Naive B cell (primary cell): Measurements from ENCODE around the gene ROBO1. TPM values are rescaled to one million over a fixed set of nuclear protein-coding genes. Genes with fewer than 3 reads are reported as not detected.

Source experiments
- ATAC-seq, 2 donors: fragments of 150-1000 bp; cut with Tn5 transposase; 2 replicates each; pipeline ENCODE4 v1.10.0; 2021; ENCODE audit warnings: low read depth in 2 of 2, mild to moderate bottlenecking in 2 of 2, moderate library complexity in 2 of 2
- DNase-seq: peaks from one replicate; pipeline ENCODE4 v3.0.0; 2022
- H3K27ac Mint-ChIP-seq, 6 donors: one replicate each; pipeline ENCODE4 v1.8.0; 2020 to 2022; ENCODE audit warnings: mild to moderate bottlenecking in 6 of 6, mixed read lengths in 6 of 6, moderate library complexity in 5 of 6, inconsistent platforms in 2 of 6
- H3K27me3 Mint-ChIP-seq, 3 donors: one replicate each; pipeline ENCODE4 v1.8.0; 2021 to 2022; ENCODE audit warnings: mixed read lengths in 3 of 3, mild to moderate bottlenecking in 1 of 3
- H3K36me3 Mint-ChIP-seq, 2 donors: one replicate each; pipeline ENCODE4 v1.8.0; 2020 to 2022; ENCODE audit warnings: mixed read lengths in 2 of 2, inconsistent platforms in 1 of 2, mild to moderate bottlenecking in 1 of 2
- H3K4me1 Mint-ChIP-seq, 3 donors: one replicate each; pipeline ENCODE4 v1.8.0; 2020 to 2022; ENCODE audit warnings: mixed read lengths in 3 of 3, inconsistent platforms in 1 of 3, mild to moderate bottlenecking in 1 of 3, moderate library complexity in 1 of 3
- H3K4me3 Mint-ChIP-seq, 8 donors: one replicate each; pipeline ENCODE4 v1.8.0; 2020 to 2022; ENCODE audit warnings: mild to moderate bottlenecking in 8 of 8, mixed read lengths in 8 of 8, moderate library complexity in 8 of 8, inconsistent platforms in 2 of 8
- H3K9me3 Mint-ChIP-seq, 7 donors: one replicate each; pipeline ENCODE4 v1.8.0; 2020 to 2022; ENCODE audit warnings: mixed read lengths in 7 of 7, mild to moderate bottlenecking in 5 of 7, inconsistent platforms in 2 of 7, moderate library complexity in 1 of 7
- polyA plus RNA-seq, 6 donors: library from polyadenylated mRNA; unstranded; fragments of 300-500 nt; fragmentation: Illumina TruSeq; gene quantifications; one replicate each; pipeline ENCODE4 v1.2.3, GENCODE V29; 2021; ENCODE audit warnings: low read depth in 6 of 6

ROBO1 gene
- polyA plus RNA-seq, 6 donors from 2014 or later = 0.39 to 0.44 TPM; not detected in 4

DNA sequence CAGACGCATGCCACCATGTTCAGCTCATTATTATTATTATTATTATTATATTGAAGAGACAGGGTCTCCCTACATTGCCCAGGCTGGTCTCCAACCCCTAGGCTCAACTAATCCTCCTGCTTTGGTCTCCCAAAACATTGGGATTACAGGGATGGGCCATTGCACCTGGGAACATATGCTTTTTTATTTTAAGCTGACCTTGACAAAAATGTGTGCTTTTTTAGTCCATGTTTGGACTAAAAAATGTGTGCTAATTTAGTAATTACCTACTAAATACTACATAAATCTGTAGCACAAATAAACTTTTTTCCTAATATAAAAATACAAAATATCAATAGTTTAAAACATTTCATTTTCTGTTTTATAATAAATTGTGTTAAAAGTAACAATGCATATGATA lies 693.2 kb downstream of the ROBO1 start:
- no peak for DNase-seq
- H3K36me3 Mint-ChIP-seq = no peaks in the 10 kb centered on the region
- no peaks in the 10 kb centered on the region for H3K9me3 Mint-ChIP-seq
- H3K4me1 Mint-ChIP-seq = no peaks in the 10 kb centered on the region
- H3K27me3 Mint-ChIP-seq = no peaks in the 10 kb centered on the region
- H3K27ac Mint-ChIP-seq = no peak overlapping the region
- no peak for ATAC-seq
- no peak overlapping the region for H3K4me3 Mint-ChIP-seq

DNA sequence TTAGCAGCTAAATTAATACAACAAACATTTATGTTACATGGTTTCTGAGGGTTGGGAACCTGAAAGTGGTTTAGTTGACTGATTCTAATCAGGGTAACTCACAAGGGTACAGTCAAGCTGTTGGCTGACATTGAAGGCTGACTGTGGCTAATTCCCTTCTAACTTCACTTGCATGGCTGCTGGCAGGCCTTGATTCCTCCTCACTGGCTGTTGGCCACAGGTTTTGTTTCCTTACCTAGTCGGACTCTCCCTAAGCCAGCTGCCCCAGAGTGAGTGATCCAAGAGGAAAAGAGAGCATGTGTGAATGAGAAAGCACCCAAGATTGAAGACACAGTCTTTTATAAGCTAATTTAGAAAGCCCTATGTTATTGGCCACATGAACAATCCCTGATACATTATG lies 700.1 kb downstream of the ROBO1 start:
- no peak overlapping the region for H3K4me3 Mint-ChIP-seq
- H3K4me1 Mint-ChIP-seq = no peaks in the 10 kb centered on the region
- H3K9me3 Mint-ChIP-seq = peaks cover 0 to 8% (median 5%) of the 10 kb centered on the region in 7 donors
- no peaks in the 10 kb centered on the region for H3K27me3 Mint-ChIP-seq
- no peak overlapping the region for H3K27ac Mint-ChIP-seq
- no peaks in the 10 kb centered on the region for H3K36me3 Mint-ChIP-seq
- DNase-seq (no peak), ATAC-seq (no peak)

DNA sequence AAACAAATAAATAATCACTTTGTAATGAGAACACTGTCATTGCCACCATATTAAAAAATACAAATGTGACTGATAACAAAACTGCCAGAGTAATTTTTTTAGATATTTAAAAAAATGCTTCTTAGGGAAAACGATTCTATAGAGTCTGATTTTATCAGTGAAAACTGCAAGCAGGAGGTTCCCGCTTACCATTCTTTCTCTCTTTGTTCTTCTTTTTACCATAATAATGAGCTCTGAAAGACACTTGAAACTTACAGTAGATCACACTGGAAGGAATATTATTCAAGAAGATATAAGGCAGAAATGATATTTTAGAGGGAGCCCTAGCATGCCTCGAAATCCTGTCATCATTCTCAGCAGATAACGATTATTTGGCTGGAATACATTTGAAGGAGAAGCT lies 701.3 kb downstream of the ROBO1 start:
- DNase-seq (no peak), ATAC-seq (no peak)
- H3K36me3 Mint-ChIP-seq = no peaks in the 10 kb centered on the region
- no peaks in the 10 kb centered on the region for H3K4me1 Mint-ChIP-seq
- H3K27me3 Mint-ChIP-seq = no peaks in the 10 kb centered on the region
- H3K4me3 Mint-ChIP-seq = no peak overlapping the region
- peaks cover 2 to 9% (median 8%) of the 10 kb centered on the region in 7 donors for H3K9me3 Mint-ChIP-seq
- no peak overlapping the region for H3K27ac Mint-ChIP-seq

DNA sequence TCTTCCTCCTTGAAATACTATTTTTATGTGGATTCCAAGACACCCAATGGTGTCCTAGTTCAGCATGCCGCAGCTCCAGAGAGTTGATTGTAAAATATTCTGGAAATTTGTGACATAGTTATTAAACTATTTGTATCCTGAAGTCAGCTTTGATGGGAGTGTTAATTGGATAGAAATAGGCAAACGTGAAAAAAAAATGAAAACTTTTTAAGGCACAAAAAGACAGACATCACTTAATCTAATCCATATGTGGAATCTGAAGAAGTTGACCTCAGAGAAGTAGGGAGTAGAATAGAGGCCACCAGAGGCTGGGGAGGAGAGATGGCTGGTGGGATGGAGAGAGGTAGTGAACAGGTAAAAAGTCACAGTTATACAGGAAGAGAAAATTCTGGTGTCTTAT lies 704.2 kb downstream of the ROBO1 start:
- DNase-seq (no peak), ATAC-seq (no peak)
- no peak overlapping the region for H3K27ac Mint-ChIP-seq
- H3K27me3 Mint-ChIP-seq = no peaks in the 10 kb centered on the region
- H3K4me3 Mint-ChIP-seq = no peak overlapping the region
- peaks cover 2 to 13% (median 8%) of the 10 kb centered on the region in 7 donors for H3K9me3 Mint-ChIP-seq
- H3K4me1 Mint-ChIP-seq = no peaks in the 10 kb centered on the region
- no peaks in the 10 kb centered on the region for H3K36me3 Mint-ChIP-seq

DNA sequence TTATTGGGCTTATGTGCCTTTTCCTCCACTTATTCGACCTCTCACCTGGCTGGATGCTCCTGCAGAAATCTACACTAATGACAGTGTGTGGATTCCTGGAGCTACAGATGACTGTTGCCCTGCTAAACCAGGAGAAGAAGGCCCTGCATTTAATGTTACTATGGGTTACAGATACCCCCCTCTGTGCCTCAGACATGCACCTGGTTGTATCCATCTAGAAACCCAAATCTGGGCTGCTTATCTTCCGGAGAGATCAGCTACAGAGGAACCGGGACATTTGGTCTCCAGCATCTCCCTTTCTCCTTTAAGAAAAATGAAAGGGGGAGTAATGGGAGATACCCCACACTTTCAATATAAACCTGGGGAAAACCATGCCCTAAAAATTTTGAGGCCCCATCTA lies 710.0 kb downstream of the ROBO1 start:
- Mint-ChIP-seq H3K36me3 (peaks cover 0 to 12% of the 10 kb centered on the region in 2 donors), H3K4me3 (no peak overlapping the region), H3K27me3 (no peaks in the 10 kb centered on the region), H3K4me1 (no peaks in the 10 kb centered on the region), H3K27ac (no peak overlapping the region), H3K9me3 (peaks cover 15 to 26% (median 21%) of the 10 kb centered on the region in 7 donors)
- DNase-seq (no peak), ATAC-seq (no peak)

DNA sequence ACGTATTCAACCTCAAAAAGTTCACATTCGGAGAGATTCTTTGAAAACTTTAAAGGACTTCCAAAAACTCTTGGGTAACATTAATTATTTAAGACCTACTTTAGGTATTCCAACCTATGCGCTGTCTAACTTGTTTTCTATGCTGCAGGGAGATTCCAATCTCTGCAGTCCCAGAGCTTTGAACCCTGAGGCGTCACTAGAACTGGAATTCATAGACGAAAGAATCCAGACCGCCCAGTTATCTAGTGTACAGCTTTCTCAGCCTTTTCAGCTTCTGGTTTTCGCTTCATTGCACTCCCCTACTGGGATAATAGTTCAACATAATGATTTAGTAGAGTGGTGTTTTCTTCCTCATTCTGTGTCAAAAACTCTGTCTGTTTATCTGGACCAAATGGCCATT lies 711.3 kb downstream of the ROBO1 start:
- DNase-seq (no peak), ATAC-seq (no peak)
- Mint-ChIP-seq H3K27ac (no peak overlapping the region), H3K4me3 (no peak overlapping the region), H3K36me3 (peaks cover 0 to 17% of the 10 kb centered on the region in 2 donors), H3K27me3 (no peaks in the 10 kb centered on the region), H3K4me1 (no peaks in the 10 kb centered on the region), H3K9me3 (peaks cover 17 to 39% (median 26%) of the 10 kb centered on the region in 7 donors)

DNA sequence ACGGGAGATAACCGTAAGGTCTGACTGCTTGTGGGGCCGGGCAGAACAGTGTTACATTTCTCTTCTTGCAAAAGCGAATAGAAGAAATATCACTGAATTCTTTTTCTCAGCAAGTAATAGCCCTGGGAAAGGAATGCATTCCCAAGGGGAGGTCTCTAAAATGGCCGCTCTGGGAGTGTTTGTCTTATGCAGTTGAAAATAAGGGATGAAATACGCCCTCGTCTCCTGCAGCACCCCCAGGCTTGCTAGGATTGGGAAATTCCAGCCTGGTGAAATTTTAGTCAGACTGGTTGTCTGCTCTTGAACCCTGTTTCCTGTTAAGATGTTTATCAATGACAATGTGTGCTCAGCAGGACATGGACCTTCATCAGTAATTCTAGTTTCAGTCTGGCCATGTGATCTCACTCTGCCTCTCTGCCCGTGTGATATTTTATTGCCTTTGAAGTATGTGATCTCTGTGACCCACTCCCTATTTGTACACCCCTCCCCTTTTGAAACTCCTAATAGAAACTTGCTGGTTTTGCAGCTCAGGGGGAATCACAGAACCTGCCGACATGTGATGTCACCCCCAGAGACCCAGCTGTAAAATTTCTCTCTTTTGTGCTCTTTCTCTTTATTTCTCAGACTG lies 715.6 kb downstream of the ROBO1 start:
- H3K9me3 Mint-ChIP-seq = peaks cover 21 to 46% (median 30%) of the 10 kb centered on the region in 7 donors
- H3K4me3 Mint-ChIP-seq = peak overlapping the region in 1 of 8 donors; percentile 1
- H3K27me3 Mint-ChIP-seq = no peaks in the 10 kb centered on the region
- H3K4me1 Mint-ChIP-seq = no peaks in the 10 kb centered on the region
- no peak overlapping the region for H3K27ac Mint-ChIP-seq
- peaks cover 0 to 17% of the 10 kb centered on the region in 2 donors for H3K36me3 Mint-ChIP-seq
- DNase-seq (no peak), ATAC-seq (no peak)

DNA sequence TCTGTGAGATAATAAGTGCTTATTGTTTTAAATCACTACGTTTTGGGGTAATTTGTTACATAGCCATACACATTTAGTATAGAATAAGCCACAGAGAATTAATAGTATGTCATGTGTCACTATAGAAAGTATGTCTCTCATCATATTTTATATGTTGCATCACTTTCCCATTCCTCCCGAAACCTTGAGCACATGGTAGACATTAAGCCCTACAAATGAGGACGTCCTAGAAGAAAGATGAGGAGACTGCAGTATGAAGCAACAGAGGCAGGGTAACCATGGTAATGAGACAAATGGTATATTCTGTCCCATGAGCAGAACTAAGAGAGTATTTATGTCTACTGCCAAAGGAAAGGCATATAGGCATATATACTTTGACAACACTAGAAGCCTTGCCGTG lies 720.2 kb downstream of the ROBO1 start:
- Mint-ChIP-seq H3K4me1 (no peaks in the 10 kb centered on the region), H3K4me3 (no peak overlapping the region), H3K9me3 (peaks cover 8 to 29% (median 15%) of the 10 kb centered on the region in 7 donors), H3K36me3 (peaks cover 0 to 3% of the 10 kb centered on the region in 2 donors), H3K27me3 (no peaks in the 10 kb centered on the region), H3K27ac (no peak overlapping the region)
- DNase-seq (no peak), ATAC-seq (no peak)

DNA sequence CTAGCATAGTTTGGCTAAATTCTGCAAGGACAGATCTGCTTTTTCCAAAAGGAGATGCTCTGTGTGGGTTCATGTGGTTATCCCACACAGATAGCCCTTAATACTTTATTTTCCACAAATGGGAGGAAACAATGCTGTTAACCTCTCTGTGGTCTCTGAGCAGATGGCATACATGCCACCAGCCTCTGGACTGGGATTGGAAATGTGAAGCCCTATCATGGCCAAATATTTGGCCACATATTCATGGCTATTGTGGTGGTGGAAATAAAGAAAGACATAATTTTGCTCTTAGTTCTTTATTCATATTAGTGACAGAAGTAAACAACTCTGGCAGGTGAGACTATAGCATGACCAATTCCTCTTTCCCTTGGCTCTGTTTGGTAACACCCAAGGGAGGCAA lies 726.2 kb downstream of the ROBO1 start:
- DNase-seq (no peak), ATAC-seq (no peak)
- Mint-ChIP-seq H3K27me3 (peaks cover 0 to 4% (median 0%) of the 10 kb centered on the region in 3 donors), H3K4me3 (no peak overlapping the region), H3K27ac (no peak overlapping the region), H3K9me3 (peaks cover 0 to 2% (median 0%) of the 10 kb centered on the region in 7 donors), H3K36me3 (no peaks in the 10 kb centered on the region), H3K4me1 (no peaks in the 10 kb centered on the region)

DNA sequence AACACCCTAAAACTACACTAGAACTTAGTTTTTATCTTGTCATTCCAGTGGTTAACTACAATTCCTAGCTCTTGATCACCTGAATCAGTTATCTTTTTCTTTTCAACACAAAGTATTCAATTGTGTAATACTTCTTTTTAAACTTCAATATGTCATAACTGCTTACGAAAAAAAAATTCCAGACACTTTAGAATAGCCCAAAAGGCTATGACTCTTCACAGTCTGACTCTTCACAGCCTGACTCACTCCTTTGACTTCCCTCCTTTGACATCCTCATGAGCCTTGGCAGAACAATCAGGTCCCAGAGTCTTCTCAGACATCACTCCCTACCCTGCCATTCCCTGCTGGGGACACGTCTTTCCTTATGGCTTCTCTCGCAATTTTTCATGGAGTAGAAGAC lies 727.1 kb downstream of the ROBO1 start:
- H3K27ac Mint-ChIP-seq = no peak overlapping the region

DNA sequence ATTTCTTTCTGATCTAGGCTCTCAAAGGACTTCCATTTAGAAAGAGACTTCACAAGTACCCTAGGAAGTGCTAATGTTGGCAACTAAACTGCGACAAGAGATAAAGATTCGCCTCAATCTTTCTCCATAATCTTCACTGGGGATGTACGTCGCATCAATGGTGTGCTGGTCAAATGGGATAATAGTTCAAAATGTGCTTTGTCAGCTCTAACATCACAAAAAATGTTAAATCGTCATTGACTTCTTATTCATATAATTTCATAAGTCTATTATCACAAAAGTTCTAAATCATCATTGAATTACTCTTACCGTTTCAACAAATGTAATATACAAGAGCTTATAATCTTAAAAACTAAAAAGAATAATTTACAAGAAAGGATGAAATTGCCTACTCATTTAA lies 727.7 kb downstream of the ROBO1 start:
- Mint-ChIP-seq H3K27me3 (peaks cover 0 to 4% (median 0%) of the 10 kb centered on the region in 3 donors), H3K4me1 (no peaks in the 10 kb centered on the region), H3K4me3 (no peak overlapping the region), H3K36me3 (no peaks in the 10 kb centered on the region), H3K27ac (no peak overlapping the region), H3K9me3 (peaks cover 0 to 2% (median 0%) of the 10 kb centered on the region in 7 donors)
- ATAC-seq (no peak), DNase-seq (no peak)

More for the DNA sequence above, 727.1 kb downstream of the ROBO1 start:
- DNase-seq (no peak), ATAC-seq (no peak)
- H3K4me3 Mint-ChIP-seq = peak overlapping the region in 1 of 8 donors; percentile 57
- peaks cover 0 to 2% (median 0%) of the 10 kb centered on the region in 7 donors for H3K9me3 Mint-ChIP-seq
- H3K27me3 Mint-ChIP-seq = peaks cover 0 to 4% (median 0%) of the 10 kb centered on the region in 3 donors
- H3K4me1 Mint-ChIP-seq = no peaks in the 10 kb centered on the region
- H3K36me3 Mint-ChIP-seq = no peaks in the 10 kb centered on the region

DNA sequence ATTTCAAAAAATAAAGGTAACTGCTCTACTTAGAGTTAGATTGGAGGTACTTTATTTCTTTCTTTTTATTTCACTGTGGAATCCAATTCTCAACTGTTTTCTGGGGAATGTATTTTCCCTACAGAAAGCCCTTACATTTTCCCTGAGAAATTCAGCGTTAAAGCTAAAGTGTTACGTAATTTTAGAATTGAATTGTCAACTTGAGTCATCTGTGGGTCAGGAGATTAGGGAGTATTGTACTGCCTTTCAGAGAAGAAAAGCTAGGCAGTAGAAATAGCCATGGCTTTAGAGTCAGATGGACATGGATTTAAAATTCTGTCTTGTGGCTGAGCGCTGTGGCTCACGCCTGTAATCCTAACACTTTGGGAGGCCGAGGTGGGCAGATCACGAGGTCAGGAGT lies 728.6 kb downstream of the ROBO1 start:
- H3K36me3 Mint-ChIP-seq = no peaks in the 10 kb centered on the region
- H3K4me3 Mint-ChIP-seq = no peak overlapping the region
- DNase-seq (no peak), ATAC-seq (no peak)
- no peak overlapping the region for H3K27ac Mint-ChIP-seq
- H3K27me3 Mint-ChIP-seq = peaks cover 0 to 4% (median 0%) of the 10 kb centered on the region in 3 donors
- peaks cover 0 to 2% (median 0%) of the 10 kb centered on the region in 7 donors for H3K9me3 Mint-ChIP-seq
- H3K4me1 Mint-ChIP-seq = no peaks in the 10 kb centered on the region

DNA sequence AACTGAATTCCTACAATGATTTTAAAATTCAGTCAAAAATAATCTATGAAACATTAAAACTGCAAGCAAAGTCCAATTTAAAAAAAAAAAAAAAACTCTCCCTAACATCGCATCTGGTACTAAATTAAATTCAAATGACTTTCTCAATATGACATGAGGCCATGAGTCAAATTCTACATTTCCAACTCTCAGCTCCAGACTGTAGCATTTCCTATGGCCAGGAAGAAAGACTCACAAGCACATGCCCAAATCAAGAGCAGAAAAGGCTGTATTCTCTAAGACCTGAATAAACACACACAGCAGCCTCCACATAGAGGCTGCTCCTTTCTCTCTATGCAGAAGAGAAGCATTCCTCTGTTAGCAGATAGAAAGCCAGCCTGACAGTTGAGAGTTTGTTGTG lies 729.2 kb downstream of the ROBO1 start:
- Mint-ChIP-seq H3K4me3 (no peak overlapping the region), H3K9me3 (peaks cover 0 to 2% (median 0%) of the 10 kb centered on the region in 7 donors), H3K27ac (no peak overlapping the region), H3K27me3 (peaks cover 0 to 4% (median 0%) of the 10 kb centered on the region in 3 donors), H3K4me1 (no peaks in the 10 kb centered on the region), H3K36me3 (no peaks in the 10 kb centered on the region)
- ATAC-seq (no peak), DNase-seq (no peak)

DNA sequence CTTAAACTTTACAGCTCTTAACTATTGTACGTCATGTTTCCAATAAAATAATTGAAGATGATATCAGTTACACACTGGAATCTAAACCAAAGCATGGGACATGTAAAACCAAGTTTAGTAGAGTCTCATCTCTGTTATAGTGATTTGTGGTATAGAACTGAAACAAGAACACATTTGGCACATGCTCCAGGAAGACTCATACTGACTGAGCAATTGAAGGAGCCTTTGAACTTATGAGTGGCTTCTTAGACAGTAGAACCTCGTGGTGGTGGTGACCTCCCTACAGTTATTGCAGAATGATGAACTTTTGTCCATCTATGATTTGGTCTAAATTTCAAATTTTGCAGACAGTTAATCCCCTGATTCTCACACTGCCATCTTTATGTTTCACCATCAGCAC lies 729.7 kb downstream of the ROBO1 start:
- Mint-ChIP-seq H3K4me1 (no peaks in the 10 kb centered on the region), H3K9me3 (peaks cover 0 to 2% (median 0%) of the 10 kb centered on the region in 7 donors), H3K27me3 (peaks cover 0 to 4% (median 0%) of the 10 kb centered on the region in 3 donors), H3K27ac (no peak overlapping the region), H3K36me3 (no peaks in the 10 kb centered on the region), H3K4me3 (no peak overlapping the region)
- no peak for ATAC-seq
- DNase-seq = no peak
